ENCODE data around the gene GSG1L.

GSG1L gene

GRCh38 chr16:27892879-27893278 lies 170.6 kb downstream of the GSG1L start:
- Histone ChIP-seq H3K27me3 (ENCODE audit: insufficient read depth, low read depth) (no peaks in the 10 kb centered on the region), H3K79me2 (ENCODE audit: insufficient read depth, low read depth) (no peaks in the 10 kb centered on the region), H3K9ac (no peak overlapping the region), H4K20me1 (ENCODE audit: insufficient read depth) (no peaks in the 10 kb centered on the region), H3K27ac (no peak overlapping the region), H3K4me2 (no peak overlapping the region), H3K4me1 (ENCODE audit: low read depth, poor library complexity, severe bottlenecking) (no peaks in the 10 kb centered on the region), H3K4me3 (IDR thresholded peaks at IDR 0.05; ENCODE audit: insufficient read depth, low read depth, low read length) (no peak overlapping the region), H3K36me3 (ENCODE audit: insufficient read depth) (no peaks in the 10 kb centered on the region), H2AFZ (ENCODE audit: low read depth) (no peak overlapping the region)
- TF ChIP-seq CTCF (conservative IDR thresholded peaks at IDR 0.05; ENCODE audit: low read depth, low read length), result no peak

GRCh38 chr16:27890866-27891265 lies 172.6 kb downstream of the GSG1L start:
- no peak overlapping the region for H3K4me2 ChIP-seq
- H3K79me2 ChIP-seq (ENCODE audit: insufficient read depth, low read depth), result no peaks in the 10 kb centered on the region
- H3K9ac ChIP-seq, result no peak overlapping the region
- H3K27ac ChIP-seq, result no peak overlapping the region
- no peaks in the 10 kb centered on the region for H3K36me3 ChIP-seq (ENCODE audit: insufficient read depth)
- no peaks in the 10 kb centered on the region for H3K4me1 ChIP-seq (ENCODE audit: low read depth, poor library complexity, severe bottlenecking)
- no peak overlapping the region for H2AFZ ChIP-seq (ENCODE audit: low read depth)
- H4K20me1 ChIP-seq (ENCODE audit: insufficient read depth), result no peaks in the 10 kb centered on the region
- H3K27me3 ChIP-seq (ENCODE audit: insufficient read depth, low read depth), result no peaks in the 10 kb centered on the region
- no peak for TF ChIP-seq CTCF (conservative IDR thresholded peaks at IDR 0.05; ENCODE audit: low read depth, low read length)
- H3K4me3 ChIP-seq (IDR thresholded peaks at IDR 0.05; ENCODE audit: insufficient read depth, low read depth, low read length), result no peak overlapping the region

GRCh38 chr16:27890006-27890405 lies 173.5 kb downstream of the GSG1L start:
- no peaks in the 10 kb centered on the region for H4K20me1 ChIP-seq (ENCODE audit: insufficient read depth)
- no peak overlapping the region for H3K9ac ChIP-seq
- no peaks in the 10 kb centered on the region for H3K4me1 ChIP-seq (ENCODE audit: low read depth, poor library complexity, severe bottlenecking)
- H2AFZ ChIP-seq (ENCODE audit: low read depth), result no peak overlapping the region
- no peak overlapping the region for H3K4me2 ChIP-seq
- no peak for TF ChIP-seq CTCF (conservative IDR thresholded peaks at IDR 0.05; ENCODE audit: low read depth, low read length)
- H3K27me3 ChIP-seq (ENCODE audit: insufficient read depth, low read depth), result no peaks in the 10 kb centered on the region
- no peak overlapping the region for H3K27ac ChIP-seq
- H3K79me2 ChIP-seq (ENCODE audit: insufficient read depth, low read depth), result no peaks in the 10 kb centered on the region
- H3K4me3 ChIP-seq (IDR thresholded peaks at IDR 0.05; ENCODE audit: insufficient read depth, low read depth, low read length), result no peak overlapping the region
- no peaks in the 10 kb centered on the region for H3K36me3 ChIP-seq (ENCODE audit: insufficient read depth)

- no peaks in the 10 kb centered on the region for H3K27me3 ChIP-seq (ENCODE audit: insufficient read depth, low read depth)
- no peaks in the 10 kb centered on the region for H4K20me1 ChIP-seq (ENCODE audit: insufficient read depth)
- no peak overlapping the region for H2AFZ ChIP-seq (ENCODE audit: low read depth)
- H3K9ac ChIP-seq, result no peak overlapping the region
- H3K4me1 ChIP-seq (ENCODE audit: low read depth, poor library complexity, severe bottlenecking), result no peaks in the 10 kb centered on the region
- no peak overlapping the region for H3K4me2 ChIP-seq
- H3K4me3 ChIP-seq (IDR thresholded peaks at IDR 0.05; ENCODE audit: insufficient read depth, low read depth, low read length), result no peak overlapping the region
- H3K79me2 ChIP-seq (ENCODE audit: insufficient read depth, low read depth), result no peaks in the 10 kb centered on the region
- H3K27ac ChIP-seq, result no peak overlapping the region
- no peak for TF ChIP-seq CTCF (conservative IDR thresholded peaks at IDR 0.05; ENCODE audit: low read depth, low read length)
- H3K36me3 ChIP-seq (ENCODE audit: insufficient read depth), result no peaks in the 10 kb centered on the region
These were observed 179.9 kb downstream of the GSG1L start for GRCh38 chr16:27883576-27883975.

- Histone ChIP-seq H3K4me1 (ENCODE audit: low read depth, poor library complexity, severe bottlenecking) (no peaks in the 10 kb centered on the region), H3K9ac (no peak overlapping the region), H4K20me1 (ENCODE audit: insufficient read depth) (no peaks in the 10 kb centered on the region), H3K27me3 (ENCODE audit: insufficient read depth, low read depth) (no peaks in the 10 kb centered on the region), H3K79me2 (ENCODE audit: insufficient read depth, low read depth) (no peaks in the 10 kb centered on the region), H3K36me3 (ENCODE audit: insufficient read depth) (no peaks in the 10 kb centered on the region), H3K4me2 (no peak overlapping the region), H3K27ac (no peak overlapping the region), H3K4me3 (IDR thresholded peaks at IDR 0.05; ENCODE audit: insufficient read depth, low read depth, low read length) (no peak overlapping the region), H2AFZ (ENCODE audit: low read depth) (no peak overlapping the region)
- TF ChIP-seq CTCF (conservative IDR thresholded peaks at IDR 0.05; ENCODE audit: low read depth, low read length), result no peak
These were observed 183.2 kb downstream of the GSG1L start for GRCh38 chr16:27880287-27880686.
